ENCODE measurements around the gene PPP2R2B.
A peak's percentile ranks its signal among the peaks of the same experiment; 100 is the strongest.

PPP2R2B gene

GRCh38 chr5:146695646-146696045, 182.9 kb downstream of the PPP2R2B start:
- DNase-seq, result no peak

- DNase-seq, result no peak
Measured at GRCh38 chr5:146690880-146691355, 187.6 kb downstream of the PPP2R2B start.

GRCh38 chr5:146687630-146688029, 190.9 kb downstream of the PPP2R2B start:
- DNase-seq, result no peak

- no peak for DNase-seq
Measured at GRCh38 chr5:146683861-146684260, 194.7 kb downstream of the PPP2R2B start.

- DNase-seq, result no peak
Measured at GRCh38 chr5:146682899-146683532, 195.5 kb downstream of the PPP2R2B start.

- DNase-seq, result no peak
Measured at GRCh38 chr5:146681585-146682105, 196.9 kb downstream of the PPP2R2B start.

GRCh38 chr5:146680846-146681584, 197.5 kb downstream of the PPP2R2B start:
- no peak for DNase-seq

DNA sequence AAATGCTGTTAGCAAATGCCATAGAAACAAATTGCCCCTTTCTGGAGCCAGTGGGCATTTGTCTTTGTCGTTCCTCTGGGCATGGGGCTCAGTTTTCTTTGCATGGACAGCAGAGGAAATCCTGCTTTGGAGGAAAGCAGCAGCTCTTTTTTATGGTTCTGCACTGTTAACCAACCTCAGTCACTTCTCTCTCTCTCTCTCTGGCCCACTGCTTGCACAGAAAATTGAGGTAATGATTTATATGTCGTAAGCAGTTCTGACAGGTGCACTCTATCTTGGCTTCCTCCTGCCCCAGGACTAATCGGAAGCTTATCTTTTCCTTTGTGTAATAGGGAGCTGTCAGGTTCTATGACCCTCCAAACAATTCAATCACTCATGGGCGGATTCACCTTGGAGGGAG, 202.9 kb downstream of the PPP2R2B start:
- DNase-seq, result no peak

DNA sequence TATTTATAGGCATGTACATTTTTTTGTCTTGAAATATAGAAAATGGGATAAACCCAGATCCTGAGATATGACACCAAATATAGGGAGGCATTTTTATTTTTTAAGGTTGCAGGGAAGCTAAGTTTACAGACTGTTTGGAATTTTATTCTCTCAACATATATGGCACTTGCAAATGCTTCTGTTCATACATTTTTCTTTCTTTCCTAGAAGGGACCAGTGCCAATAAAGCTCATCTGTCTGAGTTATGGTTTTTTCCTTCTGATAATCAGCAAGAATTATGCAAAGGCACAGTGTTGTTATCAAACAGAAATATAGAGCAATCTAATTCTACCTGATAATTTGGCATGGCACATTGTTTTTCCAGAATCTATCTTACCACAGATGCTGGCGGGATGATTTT, 205.7 kb downstream of the PPP2R2B start:
- no peak for DNase-seq

DNA sequence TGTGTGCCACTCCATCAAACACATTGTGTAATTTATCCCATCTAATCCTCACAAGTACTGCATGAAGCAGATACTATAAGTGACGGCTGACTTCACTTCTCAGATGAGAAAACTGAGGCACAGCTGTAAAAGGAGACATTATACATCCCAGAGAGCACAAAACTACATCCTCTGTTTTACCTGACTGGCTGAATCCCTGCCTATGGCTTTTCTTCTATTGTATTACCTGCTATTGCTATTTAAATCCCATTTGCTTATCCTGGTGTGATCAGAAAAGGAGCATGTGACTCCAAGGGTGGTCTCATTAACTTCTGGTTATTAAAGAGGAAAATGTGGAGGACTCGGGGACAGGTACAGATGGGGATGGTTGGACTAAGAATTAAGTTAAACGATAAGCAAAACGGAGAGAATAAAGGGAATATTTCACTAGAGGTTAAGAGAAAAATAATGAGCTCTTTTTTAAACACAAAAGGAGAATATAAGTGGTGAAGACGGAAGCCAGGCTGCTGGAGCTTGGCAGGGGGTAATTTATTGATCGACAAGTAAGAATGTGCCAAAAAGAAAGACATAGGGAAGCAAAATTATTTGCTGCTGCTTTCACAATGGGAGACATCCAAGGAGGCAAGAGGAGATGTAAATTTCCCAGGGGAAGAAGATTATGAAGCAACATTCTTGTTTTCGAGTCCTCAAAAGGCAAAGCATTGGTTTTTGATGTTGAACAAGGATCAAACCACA, 206.8 kb downstream of the PPP2R2B start:
- no peak for DNase-seq

DNA sequence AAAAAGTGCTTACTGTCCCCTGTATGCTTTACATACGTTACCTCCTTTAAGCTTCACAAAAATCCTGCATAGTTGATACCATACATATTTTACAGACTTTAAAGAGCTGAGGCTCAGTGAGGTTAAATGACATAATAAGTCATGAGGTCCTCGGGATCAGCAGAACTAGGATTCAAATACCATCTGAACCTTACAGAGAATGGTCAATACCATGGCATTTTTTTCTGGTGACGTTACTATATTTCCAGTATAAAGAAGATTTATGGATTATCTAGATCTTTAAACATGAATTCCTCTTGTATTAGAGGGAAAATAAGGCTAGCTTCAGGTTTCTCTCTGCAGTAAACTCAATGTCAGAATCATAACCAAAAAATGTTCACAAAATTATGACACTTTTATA, 208.9 kb downstream of the PPP2R2B start:
- DNase-seq, result no peak

DNA sequence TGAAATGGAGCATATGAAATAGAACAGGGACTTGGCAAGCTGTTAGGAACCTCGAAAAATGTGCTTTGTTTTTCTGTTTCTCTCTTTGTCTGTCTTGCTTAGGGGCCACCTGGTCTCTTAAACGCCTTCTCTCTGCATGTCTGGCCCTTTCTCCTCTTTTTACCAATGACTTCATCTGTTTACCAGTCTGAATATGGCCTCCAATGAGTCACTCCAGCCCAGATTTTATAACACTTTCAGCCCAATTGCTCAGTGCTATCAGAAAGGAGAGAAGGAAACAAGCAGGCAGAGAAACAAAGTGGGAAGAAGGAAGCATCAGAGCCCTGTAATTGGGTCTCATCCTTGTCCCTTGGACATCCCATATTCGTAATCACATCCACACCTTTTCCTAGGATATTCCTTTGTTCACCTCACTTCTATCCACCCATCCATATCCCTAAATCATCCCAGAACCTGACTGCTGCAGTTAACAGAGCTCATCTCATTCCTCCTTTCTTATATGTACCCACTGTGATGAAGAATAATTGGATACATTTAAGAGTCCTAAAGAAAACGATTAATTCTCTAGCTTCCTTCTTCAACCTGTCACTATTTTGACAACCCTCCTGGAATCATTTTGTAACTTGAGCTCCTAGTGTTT, 210.8 kb downstream of the PPP2R2B start:
- DNase-seq, result peak; percentile 58

GRCh38 chr5:146662229-146662628, 216.3 kb downstream of the PPP2R2B start:
- DNase-seq, result no peak

- DNase-seq, result no peak
Measured at GRCh38 chr5:146660376-146660960, 218.1 kb downstream of the PPP2R2B start.

GRCh38 chr5:146659961-146660360, 218.6 kb downstream of the PPP2R2B start:
- DNase-seq, result no peak

DNA sequence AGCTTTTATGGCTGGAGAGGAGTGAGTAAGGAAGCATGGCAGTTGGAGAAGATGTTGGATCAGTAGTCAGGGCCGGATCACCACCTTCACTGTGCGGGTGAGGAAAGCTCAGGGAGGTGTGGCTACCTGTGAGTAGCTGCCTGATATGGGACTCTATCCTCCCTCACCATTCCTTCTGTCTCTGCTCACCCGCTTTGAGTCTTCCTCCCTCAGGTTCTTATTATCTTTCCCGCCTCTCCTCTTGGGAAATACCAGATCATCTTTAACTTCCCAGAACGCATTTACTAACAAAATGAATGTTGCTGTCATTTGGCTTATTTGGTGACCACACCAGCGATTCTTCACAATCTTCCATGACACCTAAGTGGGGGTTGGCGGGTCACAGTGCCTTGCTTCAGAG, 221.9 kb downstream of the PPP2R2B start:
- no peak for DNase-seq

- DNase-seq, result no peak
Measured at GRCh38 chr5:146653560-146653959, 225.0 kb downstream of the PPP2R2B start.

GRCh38 chr5:146652547-146652946, 226.0 kb downstream of the PPP2R2B start:
- DNase-seq, result no peak

- no peak for DNase-seq
Measured at GRCh38 chr5:146647656-146648199, 230.8 kb downstream of the PPP2R2B start.

- DNase-seq, result no peak
Measured at GRCh38 chr5:146646441-146646840, 232.1 kb downstream of the PPP2R2B start.

GRCh38 chr5:146645342-146645741, 233.2 kb downstream of the PPP2R2B start:
- DNase-seq, result no peak

DNA sequence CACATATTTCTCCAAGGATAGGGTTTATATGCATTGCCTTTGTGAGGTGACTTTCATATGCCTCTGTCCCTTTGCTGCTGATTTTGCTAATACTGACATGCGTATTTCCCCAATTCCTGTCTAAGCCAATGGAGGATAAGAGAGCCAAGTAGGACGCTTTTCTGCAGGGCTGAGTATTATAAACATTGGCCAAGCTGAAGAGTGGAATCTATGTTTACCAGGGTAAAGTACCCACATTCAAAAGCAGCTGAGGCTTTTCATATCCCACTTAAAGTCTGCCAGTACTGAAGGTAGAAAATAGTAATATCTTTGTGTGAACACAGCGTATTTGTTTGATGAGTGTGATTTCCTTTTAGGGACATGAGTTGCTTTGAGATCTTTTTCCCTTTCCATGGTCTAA, 233.7 kb downstream of the PPP2R2B start:
- DNase-seq, result peak; percentile 25
